LNCaP clone FGC (cell line): Measurements from ENCODE around the gene CSF1.

ENCODE experiments used
- DNase-seq: peaks from one replicate; pipeline ENCODE4 v3.0.0-alpha.2; 2011; ENCODE audit warnings: low read depth
- H3K4me3 ChIP-seq: 2 replicates; pipeline ENCODE4 v1.5.1; 2011; ENCODE audit warnings: mild to moderate bottlenecking, low read depth, low read length, control low read depth
- TF ChIP-seq, protein P1 (sequence below): IDR thresholded peaks from 2 replicates; pipeline ENCODE4 v1.5.1; 2012; ENCODE audit warnings: mild to moderate bottlenecking; ENCODE audit not compliant: control insufficient read depth, insufficient read depth; ENCODE audit errors: extremely low read depth

CSF1 gene

DNA sequence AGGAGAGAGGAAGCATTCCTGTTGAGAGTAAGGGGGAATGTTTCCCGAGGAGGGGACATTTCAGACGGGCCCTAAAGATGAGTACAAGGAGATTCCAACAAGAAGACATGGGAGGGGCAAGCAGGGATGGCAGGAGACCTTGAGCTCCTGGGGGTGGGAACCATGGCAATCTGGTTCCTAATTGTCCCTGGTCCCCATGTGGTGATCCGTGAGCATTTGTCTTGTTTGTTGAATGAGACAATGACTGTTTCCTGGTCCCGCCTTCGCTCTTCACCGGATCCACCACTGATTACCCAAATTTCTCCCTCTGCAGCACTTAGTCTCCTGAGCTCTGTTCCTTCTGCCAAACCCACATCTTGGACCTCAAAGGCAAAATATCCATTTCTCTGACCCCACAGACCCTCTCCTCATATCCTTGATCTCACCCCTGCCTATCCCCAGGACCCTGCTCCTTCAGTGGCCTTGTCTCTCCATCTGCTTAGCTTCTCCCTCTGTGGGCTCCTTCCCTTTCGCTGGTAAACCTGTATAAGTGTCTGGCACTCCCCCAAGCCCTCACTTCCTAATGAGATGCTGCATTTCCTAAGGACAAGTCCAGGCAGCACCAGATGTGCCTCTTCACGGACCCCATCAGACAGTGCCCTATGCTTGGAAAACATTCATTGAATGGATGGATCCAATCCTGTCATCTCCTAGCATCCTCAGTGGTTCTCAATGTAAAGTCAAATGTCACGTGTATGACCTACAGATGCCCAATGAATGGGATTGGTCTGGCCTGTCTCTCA, 8.3 kb upstream of the CSF1 start:
- DNase-seq = no peak
- H3K4me3 ChIP-seq = no peak overlapping the region
- TF ChIP-seq, protein P1, sequence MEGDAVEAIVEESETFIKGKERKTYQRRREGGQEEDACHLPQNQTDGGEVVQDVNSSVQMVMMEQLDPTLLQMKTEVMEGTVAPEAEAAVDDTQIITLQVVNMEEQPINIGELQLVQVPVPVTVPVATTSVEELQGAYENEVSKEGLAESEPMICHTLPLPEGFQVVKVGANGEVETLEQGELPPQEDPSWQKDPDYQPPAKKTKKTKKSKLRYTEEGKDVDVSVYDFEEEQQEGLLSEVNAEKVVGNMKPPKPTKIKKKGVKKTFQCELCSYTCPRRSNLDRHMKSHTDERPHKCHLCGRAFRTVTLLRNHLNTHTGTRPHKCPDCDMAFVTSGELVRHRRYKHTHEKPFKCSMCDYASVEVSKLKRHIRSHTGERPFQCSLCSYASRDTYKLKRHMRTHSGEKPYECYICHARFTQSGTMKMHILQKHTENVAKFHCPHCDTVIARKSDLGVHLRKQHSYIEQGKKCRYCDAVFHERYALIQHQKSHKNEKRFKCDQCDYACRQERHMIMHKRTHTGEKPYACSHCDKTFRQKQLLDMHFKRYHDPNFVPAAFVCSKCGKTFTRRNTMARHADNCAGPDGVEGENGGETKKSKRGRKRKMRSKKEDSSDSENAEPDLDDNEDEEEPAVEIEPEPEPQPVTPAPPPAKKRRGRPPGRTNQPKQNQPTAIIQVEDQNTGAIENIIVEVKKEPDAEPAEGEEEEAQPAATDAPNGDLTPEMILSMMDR = no peak

DNA sequence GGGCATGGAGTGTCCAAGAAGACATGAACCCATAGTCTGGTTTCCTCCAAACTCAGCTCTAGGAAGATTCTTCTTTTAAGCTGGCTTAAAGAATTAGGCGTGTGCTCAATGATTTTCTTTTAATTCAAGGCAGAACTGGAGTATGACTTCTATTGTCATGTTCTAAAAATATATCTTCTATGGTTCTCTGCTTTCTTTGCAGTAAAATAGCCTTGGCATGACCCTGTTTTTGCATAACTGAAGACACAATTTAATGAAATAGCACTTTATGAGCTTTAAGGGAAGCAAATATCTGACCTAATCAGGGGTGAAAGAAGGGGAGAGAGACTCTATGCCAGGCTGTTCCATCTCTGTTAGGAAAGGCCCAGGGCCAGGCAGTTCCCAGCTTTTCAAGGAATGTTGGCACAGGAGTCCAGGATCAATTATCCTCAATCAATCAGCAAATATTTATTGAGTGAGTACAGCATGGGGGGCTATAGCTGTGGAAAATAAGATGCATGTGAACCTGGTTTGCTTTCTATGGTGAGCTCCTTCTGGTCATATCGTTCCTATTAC, 7.2 kb upstream of the CSF1 start:
- TF ChIP-seq, protein P1 = no peak
- H3K4me3 ChIP-seq = no peak overlapping the region
- no peak for DNase-seq

DNA sequence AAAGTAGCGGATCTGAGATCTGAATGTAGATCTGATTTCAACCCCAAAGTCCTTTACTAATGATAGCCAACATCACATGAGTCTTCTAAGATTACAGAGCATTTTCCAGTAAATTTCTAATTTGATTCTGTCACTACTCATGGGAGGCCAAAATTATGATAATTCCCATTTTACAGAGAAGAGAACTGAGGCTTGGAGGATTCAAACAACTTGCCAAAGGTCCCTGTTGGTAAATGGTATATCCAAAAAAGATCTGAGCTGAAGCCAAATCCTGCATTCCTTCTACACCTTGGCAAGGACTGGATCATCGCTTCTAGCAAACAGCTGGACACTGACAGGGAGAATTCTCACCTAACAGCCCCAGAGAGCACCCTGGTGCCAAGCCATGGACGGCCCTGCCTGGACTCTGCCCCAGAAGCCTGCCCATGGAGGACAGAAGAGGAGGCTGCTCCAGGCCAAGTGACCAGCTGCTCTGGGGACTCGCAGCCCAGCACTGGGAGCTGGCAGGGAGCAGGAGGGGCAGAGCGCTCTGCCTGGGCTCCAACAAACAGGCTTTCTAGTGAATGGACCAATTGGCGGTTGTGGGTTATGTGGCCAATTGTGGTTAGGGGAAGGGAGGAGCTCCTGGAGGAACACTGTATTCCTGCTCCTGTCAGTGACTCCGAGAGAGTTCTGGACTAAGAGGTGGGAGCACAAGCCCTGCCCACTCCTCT, 6.4 kb upstream of the CSF1 start:
- no peak for DNase-seq
- TF ChIP-seq, protein P1 = no peak
- no peak overlapping the region for H3K4me3 ChIP-seq

DNA sequence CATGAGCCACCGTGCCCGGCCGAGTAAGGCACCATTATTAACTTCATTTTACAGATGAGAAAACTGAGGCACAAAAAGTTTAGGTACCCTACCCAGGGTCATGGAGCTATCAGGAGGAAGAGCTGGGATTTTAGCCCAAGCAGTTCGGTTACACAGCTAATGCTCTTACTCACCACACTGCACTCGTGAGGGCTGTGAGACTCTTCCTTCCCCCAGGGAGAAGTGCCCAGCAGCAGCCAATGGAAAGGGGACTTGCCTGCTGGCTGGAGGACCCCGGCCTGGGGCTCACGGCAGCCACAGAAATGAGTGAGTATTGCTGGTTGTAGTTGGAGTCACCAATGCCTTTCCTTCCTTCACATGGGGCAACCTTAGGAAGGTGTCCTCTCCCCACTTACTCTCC, 5.2 kb upstream of the CSF1 start:
- TF ChIP-seq, protein P1 = no peak
- DNase-seq = no peak
- H3K4me3 ChIP-seq = no peak overlapping the region

DNA sequence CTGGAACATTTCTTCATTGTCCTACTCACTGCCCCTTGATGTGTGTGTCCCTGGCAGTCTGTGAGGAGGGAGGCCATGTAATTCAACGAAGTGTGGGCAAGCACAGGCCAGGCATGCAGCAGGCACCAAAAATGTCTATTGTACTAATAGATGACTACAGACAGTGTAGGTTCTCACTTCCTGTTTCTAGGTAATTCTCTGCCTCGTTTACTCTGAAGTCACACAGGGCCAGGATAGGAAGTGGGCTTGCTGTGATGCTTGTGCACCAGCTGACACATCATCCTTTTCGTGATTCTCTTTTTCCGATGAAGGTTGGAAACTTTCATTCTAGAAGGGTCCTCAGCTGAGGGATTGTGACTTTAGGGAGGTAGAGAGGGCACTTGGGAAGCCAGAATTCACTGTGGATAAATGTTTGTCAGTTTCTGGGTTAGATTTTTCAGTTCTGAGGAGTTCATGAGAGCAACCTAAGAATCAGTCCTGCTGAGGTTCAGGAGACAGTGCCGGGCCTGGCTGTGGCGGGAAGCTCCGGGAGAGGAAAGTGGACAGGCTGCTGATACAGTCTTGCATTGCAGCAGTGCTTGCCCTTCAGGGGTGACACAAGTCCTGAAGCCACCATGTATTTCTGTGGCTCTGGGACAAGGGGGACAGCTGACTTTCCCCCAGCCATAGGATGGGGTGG, 4.3 kb upstream of the CSF1 start:
- TF ChIP-seq, protein P1 = no peak
- no peak for DNase-seq
- no peak overlapping the region for H3K4me3 ChIP-seq

DNA sequence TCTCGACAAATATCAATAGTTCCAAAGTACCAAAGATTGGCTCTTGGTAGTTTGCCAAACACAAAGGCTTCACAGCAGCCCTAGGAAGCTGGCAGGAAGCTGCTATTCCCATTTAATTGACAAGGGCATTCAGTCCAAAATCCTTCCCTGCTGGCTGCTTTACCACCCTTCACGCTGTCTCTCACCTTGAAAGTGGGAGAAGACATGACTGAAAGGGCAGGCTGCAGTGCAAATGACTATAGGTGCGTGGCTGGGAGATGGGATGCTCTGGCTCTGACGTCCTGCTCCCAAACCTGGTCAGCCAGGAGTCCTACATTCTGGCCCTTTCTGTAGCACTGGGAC, 3.8 kb upstream of the CSF1 start:
- no peak for DNase-seq
- TF ChIP-seq, protein P1 = no peak
- H3K4me3 ChIP-seq = no peak overlapping the region
